HepG2 (cell line): ENCODE data around the gene FBXO39. TPM values are rescaled to one million over a fixed set of nuclear protein-coding genes. Genes with fewer than 3 reads are reported as not detected.

Experiments
- HOXA7 ChIP-seq: sonication (generic); formaldehyde crosslinking; IDR thresholded peaks from 2 replicates; pipeline ENCODE4 v1.8.1; 2022; ENCODE audit warnings: mild to moderate bottlenecking, missing genetic modification reagents, moderate library complexity
- RNF2 ChIP-seq: fragments of 450-650 bp; conservative IDR thresholded peaks from 2 replicates; pipeline ENCODE4 v1.6.1; 2016; ENCODE audit warnings: low read depth
- SOX5 ChIP-seq: IDR thresholded peaks from 2 replicates; pipeline ENCODE4 v1.6.1; 2016; ENCODE audit warnings: borderline replicate concordance
- TBL1XR1 ChIP-seq: fragments of 150-350 bp; IDR thresholded peaks from 2 replicates; pipeline ENCODE4 v1.6.1; 2014; ENCODE audit warnings: borderline replicate concordance, low read length; ENCODE audit not compliant: partially characterized antibody
- ZMAT5 ChIP-seq: sonication (generic); formaldehyde crosslinking; IDR thresholded peaks from 2 replicates; pipeline ENCODE4 v1.5.0; 2020; ENCODE audit warnings: mild to moderate bottlenecking, low read depth, missing genetic modification reagents, borderline replicate concordance
- ZNF501 ChIP-seq: sonication (generic); formaldehyde crosslinking; IDR thresholded peaks from 2 replicates; pipeline ENCODE4 v1.5.1; 2020; ENCODE audit warnings: mild to moderate bottlenecking, moderate library complexity, missing genetic modification reagents
- ZNF510 ChIP-seq: sonication (generic); formaldehyde crosslinking; IDR thresholded peaks from 2 replicates; pipeline ENCODE4 v1.4.0; 2020; ENCODE audit warnings: low read depth, mild to moderate bottlenecking, missing genetic modification reagents
- ZNF792 ChIP-seq: IDR thresholded peaks from 2 replicates; pipeline ENCODE4 v1.6.1; 2016
- polyA plus RNA-seq, 8 experiments: library from polyadenylated mRNA; depleted of rRNA in 3 of 8; stranded (reverse) in 7 of 8; unstranded in 1 of 8; fragments of >200 nt; fragmentation: Illumina TruSeq in 4 of 8; extraction: Trizol in 4 of 8; gene quantifications; 2 replicates each; pipeline versions ENCODE4 v1.2.1 to v1.2.3, GENCODE V29; 2011 to 2016; ENCODE audit warnings: low read depth in 4 of 8, missing spikeins in 1 of 8, mixed read lengths in 1 of 8; ENCODE audit not compliant: insufficient read depth in 1 of 8
- total RNA-seq, 5 experiments: library from RNA; depleted of rRNA; stranded (reverse); fragments of >200 nt; fragmentation: Illumina TruSeq; extraction: Trizol; gene quantifications; 2 replicates each; pipeline ENCODE4 v1.2.3, GENCODE V29; 2016; ENCODE audit warnings: low read depth in 1 of 5
- TF ChIP-seq, protein P1 (sequence below): sonication (generic); formaldehyde crosslinking; IDR thresholded peaks from 2 replicates; pipeline ENCODE4 v1.4.0; 2020; ENCODE audit warnings: mild to moderate bottlenecking, missing genetic modification reagents
- TF ChIP-seq, protein P2 (sequence below): sonication (generic); formaldehyde crosslinking; IDR thresholded peaks from 2 replicates; pipeline ENCODE4 v1.8.0; 2023; ENCODE audit warnings: mild to moderate bottlenecking, missing genetic modification reagents
- TF ChIP-seq, protein P3 (sequence below): sonication (generic); formaldehyde crosslinking; IDR thresholded peaks from 2 replicates; pipeline ENCODE4 v1.4.0; 2020; ENCODE audit warnings: missing genetic modification reagents
- TF ChIP-seq, protein P4 (sequence below): sonication (generic); formaldehyde crosslinking; IDR thresholded peaks from 2 replicates; pipeline ENCODE4 v1.8.1; 2022; ENCODE audit warnings: low read depth, mild to moderate bottlenecking, missing genetic modification reagents

The FBXO39 gene
- total and polyA plus RNA-seq, 2 of the 13 experiments (the other 11 are each of a cell fraction or from before 2014, with no cell fraction given): 0.09 TPM; not detected in 1

DNA sequence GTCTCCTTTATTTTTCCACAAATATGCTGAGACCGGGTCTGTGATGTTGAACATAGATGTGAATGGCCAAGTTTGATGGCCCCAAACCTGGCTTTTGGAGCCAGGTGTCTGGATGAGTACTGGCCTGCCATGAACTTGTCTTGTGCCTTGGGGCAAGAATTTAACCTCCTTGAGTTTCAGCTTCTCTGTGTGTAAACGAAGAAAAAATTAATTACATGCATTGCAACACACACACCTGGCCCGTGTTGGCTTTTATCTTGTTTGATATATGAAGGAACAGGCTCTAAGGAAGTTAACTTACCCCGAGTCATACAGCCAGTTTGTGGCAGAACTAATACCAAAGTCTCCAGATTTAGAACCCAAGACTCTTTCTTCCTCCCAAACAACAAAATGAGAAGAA is 13.1 kb downstream of the FBXO39 start (continued):
- no peak for TF ChIP-seq SOX5 (CRISPR knock-in tag)
- TF ChIP-seq, protein P1, sequence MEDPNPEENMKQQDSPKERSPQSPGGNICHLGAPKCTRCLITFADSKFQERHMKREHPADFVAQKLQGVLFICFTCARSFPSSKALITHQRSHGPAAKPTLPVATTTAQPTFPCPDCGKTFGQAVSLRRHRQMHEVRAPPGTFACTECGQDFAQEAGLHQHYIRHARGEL: no peak
- TF ChIP-seq ZNF792 (CRISPR knock-in tag): no peak
- no peak for TF ChIP-seq ZMAT5
- no peak for TF ChIP-seq ZNF501 (CRISPR knock-in tag)
- TF ChIP-seq TBL1XR1: no peak
- TF ChIP-seq HOXA7 (CRISPR knock-in tag): no peak
- no peak for TF ChIP-seq ZNF510
- TF ChIP-seq, protein P2, sequence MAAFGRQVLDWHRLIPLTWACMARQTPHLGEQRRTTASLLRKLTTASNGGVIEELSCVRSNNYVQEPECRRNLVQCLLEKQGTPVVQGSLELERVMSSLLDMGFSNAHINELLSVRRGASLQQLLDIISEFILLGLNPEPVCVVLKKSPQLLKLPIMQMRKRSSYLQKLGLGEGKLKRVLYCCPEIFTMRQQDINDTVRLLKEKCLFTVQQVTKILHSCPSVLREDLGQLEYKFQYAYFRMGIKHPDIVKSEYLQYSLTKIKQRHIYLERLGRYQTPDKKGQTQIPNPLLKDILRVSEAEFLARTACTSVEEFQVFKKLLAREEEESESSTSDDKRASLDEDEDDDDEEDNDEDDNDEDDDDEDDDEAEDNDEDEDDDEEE (CRISPR knock-in tag): no peak
- TF ChIP-seq, protein P3, sequence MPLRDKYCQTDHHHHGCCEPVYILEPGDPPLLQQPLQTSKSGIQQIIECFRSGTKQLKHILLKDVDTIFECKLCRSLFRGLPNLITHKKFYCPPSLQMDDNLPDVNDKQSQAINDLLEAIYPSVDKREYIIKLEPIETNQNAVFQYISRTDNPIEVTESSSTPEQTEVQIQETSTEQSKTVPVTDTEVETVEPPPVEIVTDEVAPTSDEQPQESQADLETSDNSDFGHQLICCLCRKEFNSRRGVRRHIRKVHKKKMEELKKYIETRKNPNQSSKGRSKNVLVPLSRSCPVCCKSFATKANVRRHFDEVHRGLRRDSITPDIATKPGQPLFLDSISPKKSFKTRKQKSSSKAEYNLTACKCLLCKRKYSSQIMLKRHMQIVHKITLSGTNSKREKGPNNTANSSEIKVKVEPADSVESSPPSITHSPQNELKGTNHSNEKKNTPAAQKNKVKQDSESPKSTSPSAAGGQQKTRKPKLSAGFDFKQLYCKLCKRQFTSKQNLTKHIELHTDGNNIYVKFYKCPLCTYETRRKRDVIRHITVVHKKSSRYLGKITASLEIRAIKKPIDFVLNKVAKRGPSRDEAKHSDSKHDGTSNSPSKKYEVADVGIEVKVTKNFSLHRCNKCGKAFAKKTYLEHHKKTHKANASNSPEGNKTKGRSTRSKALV (CRISPR knock-in tag): no peak
- no peak for TF ChIP-seq RNF2
- TF ChIP-seq, protein P4, sequence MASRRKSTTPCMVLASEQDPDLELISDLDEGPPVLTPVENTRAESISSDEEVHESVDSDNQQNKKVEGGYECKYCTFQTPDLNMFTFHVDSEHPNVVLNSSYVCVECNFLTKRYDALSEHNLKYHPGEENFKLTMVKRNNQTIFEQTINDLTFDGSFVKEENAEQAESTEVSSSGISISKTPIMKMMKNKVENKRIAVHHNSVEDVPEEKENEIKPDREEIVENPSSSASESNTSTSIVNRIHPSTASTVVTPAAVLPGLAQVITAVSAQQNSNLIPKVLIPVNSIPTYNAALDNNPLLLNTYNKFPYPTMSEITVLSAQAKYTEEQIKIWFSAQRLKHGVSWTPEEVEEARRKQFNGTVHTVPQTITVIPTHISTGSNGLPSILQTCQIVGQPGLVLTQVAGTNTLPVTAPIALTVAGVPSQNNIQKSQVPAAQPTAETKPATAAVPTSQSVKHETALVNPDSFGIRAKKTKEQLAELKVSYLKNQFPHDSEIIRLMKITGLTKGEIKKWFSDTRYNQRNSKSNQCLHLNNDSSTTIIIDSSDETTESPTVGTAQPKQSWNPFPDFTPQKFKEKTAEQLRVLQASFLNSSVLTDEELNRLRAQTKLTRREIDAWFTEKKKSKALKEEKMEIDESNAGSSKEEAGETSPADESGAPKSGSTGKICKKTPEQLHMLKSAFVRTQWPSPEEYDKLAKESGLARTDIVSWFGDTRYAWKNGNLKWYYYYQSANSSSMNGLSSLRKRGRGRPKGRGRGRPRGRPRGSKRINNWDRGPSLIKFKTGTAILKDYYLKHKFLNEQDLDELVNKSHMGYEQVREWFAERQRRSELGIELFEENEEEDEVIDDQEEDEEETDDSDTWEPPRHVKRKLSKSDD (CRISPR knock-in tag): no peak
